GM23338 (cell line): ENCODE data around the gene SEMA3C. TPM values are rescaled to one million over a fixed set of nuclear protein-coding genes. Genes with fewer than 3 reads are reported as not detected.

ENCODE experiments used
- ATAC-seq: fragments of 200-7000 bp; cut with Tn5 transposase; 3 replicates; pipeline ENCODE4 v1.9.1; 2020
- DNase-seq: peaks from one replicate; pipeline ENCODE4 v3.0.0-alpha.2; 2015; ENCODE audit warnings: low spot score
- H2AFZ ChIP-seq: fragments of 200-600 bp; sonication (generic); 2 replicates; pipeline ENCODE4 v1.8.0; 2016; ENCODE audit warnings: antibody characterized with exemption, mild to moderate bottlenecking, moderate library complexity
- H3F3A ChIP-seq: fragments of 200-600 bp; sonication (generic); replicated peaks from 2 replicates; pipeline ENCODE4 v1.8.0; 2017; ENCODE audit warnings: antibody characterized with exemption, mixed run types, low read depth
- H3K27ac ChIP-seq: fragments of 200-600 bp; sonication (generic); 2 replicates; pipeline ENCODE4 v1.6.1; 2016; ENCODE audit warnings: low read depth
- H3K27me3 ChIP-seq: fragments of 200-600 bp; sonication (generic); 2 replicates; pipeline ENCODE4 v1.8.0; 2016; ENCODE audit warnings: mild to moderate bottlenecking, mixed run types, moderate library complexity; ENCODE audit not compliant: insufficient read depth
- H3K36me3 ChIP-seq: fragments of 200-600 bp; sonication (generic); 2 replicates; pipeline ENCODE4 v1.8.0; 2016; ENCODE audit warnings: mild to moderate bottlenecking; ENCODE audit not compliant: insufficient read depth
- H3K4me1 ChIP-seq: fragments of 200-600 bp; sonication (generic); 2 replicates; pipeline ENCODE4 v1.8.0; 2016; ENCODE audit warnings: mild to moderate bottlenecking, moderate library complexity; ENCODE audit not compliant: insufficient read depth
- H3K4me2 ChIP-seq: fragments of 200-600 bp; sonication (generic); 2 replicates; pipeline ENCODE4 v1.7.1; 2017; ENCODE audit warnings: mixed run types
- H3K4me3 ChIP-seq: fragments of 200-600 bp; sonication (generic); 2 replicates; pipeline ENCODE4 v1.6.1; 2016; ENCODE audit warnings: mixed run types
- H3K79me2 ChIP-seq: fragments of 200-600 bp; sonication (generic); replicated peaks from 2 replicates; pipeline ENCODE4 v1.8.0; 2017; ENCODE audit warnings: mild to moderate bottlenecking; ENCODE audit not compliant: insufficient read depth
- H3K9me2 ChIP-seq: fragments of 200-600 bp; sonication (generic); 2 replicates; pipeline ENCODE4 v1.8.0; 2017; ENCODE audit not compliant: insufficient read depth
- H4K20me1 ChIP-seq: fragments of 200-600 bp; sonication (generic); replicated peaks from 2 replicates; pipeline ENCODE4 v1.8.0; 2017; ENCODE audit warnings: mild to moderate bottlenecking; ENCODE audit not compliant: insufficient read depth
- H3K27ac Mint-ChIP-seq: 2 replicates; pipeline ENCODE4 v1.8.0; 2020; ENCODE audit warnings: inconsistent platforms, mild to moderate bottlenecking, moderate library complexity, mixed read lengths
- H3K27me3 Mint-ChIP-seq: 3 replicates; pipeline ENCODE4 v1.8.0; 2022; ENCODE audit warnings: low read depth, mild to moderate bottlenecking, moderate library complexity, mixed read lengths, inconsistent platforms; ENCODE audit not compliant: insufficient read depth, poor library complexity
- H3K36me3 Mint-ChIP-seq: 3 replicates; pipeline ENCODE4 v1.8.0; 2021; ENCODE audit warnings: low read depth, mild to moderate bottlenecking, inconsistent platforms, moderate library complexity, mixed read lengths
- H3K4me1 Mint-ChIP-seq: 3 replicates; pipeline ENCODE4 v1.8.0; 2020; ENCODE audit warnings: mild to moderate bottlenecking, inconsistent platforms, mixed read lengths
- H3K4me3 Mint-ChIP-seq: 3 replicates; pipeline ENCODE4 v1.8.0; 2021; ENCODE audit warnings: moderate library complexity, mild to moderate bottlenecking, inconsistent platforms, mixed read lengths
- H3K9me3 Mint-ChIP-seq: 3 replicates; pipeline ENCODE4 v1.8.0; 2020; ENCODE audit warnings: moderate library complexity, mild to moderate bottlenecking, inconsistent platforms, mixed read lengths
- CREB1 ChIP-seq: fragments of 250-450 bp; sonication (Bioruptor Pico); IDR thresholded peaks from 2 replicates; pipeline ENCODE4 v1.5.0; 2020; ENCODE audit warnings: low read depth, mild to moderate bottlenecking, moderate library complexity
- EZH2 ChIP-seq: fragments of 200-600 bp; sonication (generic); IDR thresholded peaks from one replicate; pipeline ENCODE4 v1.8.0; 2017; ENCODE audit warnings: antibody characterized with exemption, mild to moderate bottlenecking, low read depth; ENCODE audit not compliant: unreplicated experiment
- JUNB ChIP-seq: IDR thresholded peaks from one replicate; pipeline ENCODE4 v1.6.1; 2016; ENCODE audit warnings: antibody characterized with exemption; ENCODE audit not compliant: unreplicated experiment
- NANOG ChIP-seq: IDR thresholded peaks from 2 replicates; pipeline ENCODE4 v1.6.1; 2016; ENCODE audit warnings: antibody characterized with exemption, borderline replicate concordance
- POLR2AphosphoS5 ChIP-seq: IDR thresholded peaks from 2 replicates; pipeline ENCODE4 v1.6.1; 2016; ENCODE audit warnings: antibody characterized with exemption, low read depth
- STAT1 ChIP-seq: IDR thresholded peaks from one replicate; pipeline ENCODE4 v1.6.1; 2016; ENCODE audit warnings: antibody characterized with exemption; ENCODE audit not compliant: unreplicated experiment
- ZNF331 ChIP-seq: fragments of 250-450 bp; sonication (Bioruptor Pico); IDR thresholded peaks from 2 replicates; pipeline ENCODE4 v1.5.0; 2020; ENCODE audit warnings: low read depth, mild to moderate bottlenecking, moderate library complexity
- polyA plus RNA-seq: library from polyadenylated mRNA; unstranded; fragments of >200 nt; fragmentation: Nextera tagmentation; extraction: Ambion mirVana; gene quantifications from 2 replicates; pipeline ENCODE4 v1.2.1, GENCODE V29; 2016
- total RNA-seq: library from RNA; depleted of rRNA; stranded (reverse); fragments of >200 nt; shearing (Covaris generic); gene quantifications from 2 replicates; pipeline ENCODE4 v1.2.3, GENCODE V29; 2014
- TF ChIP-seq, protein P1 (sequence below): IDR thresholded peaks from 2 replicates; pipeline ENCODE4 v1.6.1; 2016; ENCODE audit warnings: antibody characterized with exemption
- TF ChIP-seq, protein P2 (sequence below), 2 experiments: fragments of 200-600 bp in 1 of 2; sonication (generic) in 1 of 2; conservative IDR thresholded peaks; 2 replicates each; pipeline versions ENCODE4 v1.5.1 to v1.6.1; 2016 to 2017; ENCODE audit warnings: antibody characterized with exemption in 2 of 2, low read depth in 2 of 2, mild to moderate bottlenecking in 2 of 2, moderate library complexity in 1 of 2
- TF ChIP-seq, protein P3 (sequence below): IDR thresholded peaks from one replicate; pipeline ENCODE4 v1.6.1; 2018; ENCODE audit warnings: antibody characterized with exemption; ENCODE audit not compliant: unreplicated experiment

Gene SEMA3C
- total and polyA plus RNA-seq, 2 experiments from 2014 or later: 1.0 to 3.5 TPM

DNA sequence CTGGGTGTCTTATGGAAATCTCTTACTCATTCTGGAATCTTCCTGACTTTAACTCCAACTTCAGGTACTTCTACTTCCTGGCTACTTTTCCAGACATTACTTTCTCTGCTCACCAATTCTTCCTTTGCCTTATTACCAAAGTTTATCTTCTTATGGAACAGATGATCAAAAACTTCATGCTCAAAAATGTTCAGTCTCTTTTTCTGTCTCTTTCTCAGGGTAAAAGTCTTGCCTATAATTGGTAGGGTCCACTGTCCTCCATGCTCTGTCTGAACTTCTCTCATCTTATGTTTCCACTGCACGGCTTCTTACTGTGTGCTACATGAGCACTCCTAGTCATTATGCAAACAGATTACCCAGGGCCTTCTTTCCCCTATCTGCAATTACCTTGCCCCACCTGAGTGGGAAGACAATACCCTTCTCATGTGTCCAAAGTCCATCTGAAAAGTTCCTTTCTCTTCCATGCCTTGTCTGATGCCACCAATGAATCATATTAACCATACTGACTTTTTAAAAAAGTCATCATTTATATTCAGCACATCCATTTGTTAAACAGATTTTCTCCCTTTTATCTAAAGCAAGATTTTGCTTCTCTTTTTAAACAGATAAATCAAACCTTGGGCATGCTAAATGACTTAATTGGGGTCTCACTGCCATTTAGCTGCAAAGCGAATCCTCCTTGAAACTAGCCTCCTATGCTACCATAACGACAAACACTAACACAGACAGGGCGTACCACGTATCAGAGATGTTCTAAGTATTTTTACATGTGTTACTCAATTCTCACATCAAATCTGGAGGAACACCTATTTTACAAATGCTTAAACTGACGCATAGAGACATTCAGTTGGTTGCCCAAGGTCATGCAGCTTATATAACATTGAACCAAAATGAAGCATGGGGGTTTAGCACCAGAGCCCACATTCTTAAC, 48.8 kb downstream of the SEMA3C start (continued):
- TF ChIP-seq EZH2: no peak
- TF ChIP-seq, protein P1, sequence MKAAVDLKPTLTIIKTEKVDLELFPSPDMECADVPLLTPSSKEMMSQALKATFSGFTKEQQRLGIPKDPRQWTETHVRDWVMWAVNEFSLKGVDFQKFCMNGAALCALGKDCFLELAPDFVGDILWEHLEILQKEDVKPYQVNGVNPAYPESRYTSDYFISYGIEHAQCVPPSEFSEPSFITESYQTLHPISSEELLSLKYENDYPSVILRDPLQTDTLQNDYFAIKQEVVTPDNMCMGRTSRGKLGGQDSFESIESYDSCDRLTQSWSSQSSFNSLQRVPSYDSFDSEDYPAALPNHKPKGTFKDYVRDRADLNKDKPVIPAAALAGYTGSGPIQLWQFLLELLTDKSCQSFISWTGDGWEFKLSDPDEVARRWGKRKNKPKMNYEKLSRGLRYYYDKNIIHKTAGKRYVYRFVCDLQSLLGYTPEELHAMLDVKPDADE: no peak
- TF ChIP-seq, protein P2, sequence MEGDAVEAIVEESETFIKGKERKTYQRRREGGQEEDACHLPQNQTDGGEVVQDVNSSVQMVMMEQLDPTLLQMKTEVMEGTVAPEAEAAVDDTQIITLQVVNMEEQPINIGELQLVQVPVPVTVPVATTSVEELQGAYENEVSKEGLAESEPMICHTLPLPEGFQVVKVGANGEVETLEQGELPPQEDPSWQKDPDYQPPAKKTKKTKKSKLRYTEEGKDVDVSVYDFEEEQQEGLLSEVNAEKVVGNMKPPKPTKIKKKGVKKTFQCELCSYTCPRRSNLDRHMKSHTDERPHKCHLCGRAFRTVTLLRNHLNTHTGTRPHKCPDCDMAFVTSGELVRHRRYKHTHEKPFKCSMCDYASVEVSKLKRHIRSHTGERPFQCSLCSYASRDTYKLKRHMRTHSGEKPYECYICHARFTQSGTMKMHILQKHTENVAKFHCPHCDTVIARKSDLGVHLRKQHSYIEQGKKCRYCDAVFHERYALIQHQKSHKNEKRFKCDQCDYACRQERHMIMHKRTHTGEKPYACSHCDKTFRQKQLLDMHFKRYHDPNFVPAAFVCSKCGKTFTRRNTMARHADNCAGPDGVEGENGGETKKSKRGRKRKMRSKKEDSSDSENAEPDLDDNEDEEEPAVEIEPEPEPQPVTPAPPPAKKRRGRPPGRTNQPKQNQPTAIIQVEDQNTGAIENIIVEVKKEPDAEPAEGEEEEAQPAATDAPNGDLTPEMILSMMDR (conservative IDR thresholded peaks at IDR 0.05; ENCODE audit: low read depth in 2 of 2): no peak

DNA sequence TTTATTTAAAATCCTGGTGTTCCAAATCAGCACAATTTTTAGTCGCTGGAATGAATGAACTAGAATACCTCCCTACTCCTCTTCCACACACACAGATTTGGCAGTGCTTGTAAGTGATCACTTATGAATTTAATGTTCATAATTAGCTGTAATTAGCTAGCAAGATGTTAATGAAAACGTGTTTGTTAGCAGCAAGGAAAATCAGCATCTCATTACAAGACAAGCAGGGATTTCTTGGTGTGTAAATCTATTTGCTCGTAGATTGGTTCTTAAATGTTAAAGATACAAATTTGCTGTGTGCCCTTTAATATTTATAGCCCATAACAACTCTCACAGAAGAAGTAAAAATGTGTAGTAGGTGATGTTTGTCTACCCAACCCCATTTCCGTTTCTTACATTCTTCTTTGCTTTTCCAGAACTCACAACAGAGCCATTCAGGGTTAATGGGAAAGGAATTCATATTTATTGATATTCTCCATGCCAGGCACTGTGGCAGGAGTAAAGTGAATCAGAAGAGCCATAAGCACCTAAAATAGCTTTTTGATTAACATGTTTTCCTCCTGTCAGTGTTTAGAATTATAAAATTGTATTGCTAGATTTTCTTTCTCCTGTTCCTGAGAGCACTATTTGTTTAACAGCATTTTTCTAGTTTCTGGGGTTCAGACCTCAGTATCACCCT, 49.6 kb downstream of the SEMA3C start:
- Histone ChIP-seq H3K36me3 (no peaks in the 10 kb centered on the region), H3K27ac (no peak overlapping the region), H2AFZ (no peak overlapping the region), H3K79me2 (no peaks in the 10 kb centered on the region), H3K4me3 (no peak overlapping the region), H3K4me2 (no peak overlapping the region), H4K20me1 (no peaks in the 10 kb centered on the region), H3K27me3 (no peaks in the 10 kb centered on the region), H3K9me2 (no peaks in the 10 kb centered on the region), H3K4me1 (peaks cover 4% of the 10 kb centered on the region; the same call in 1 of the 2 replicates), H3F3A (no peaks in the 10 kb centered on the region)
- ATAC-seq: no peak
- H3K4me3 Mint-ChIP-seq: no peak overlapping the region
- DNase-seq: no peak
- 0 out of 2 replicates have a peak overlapping the region, but pooled peaks have one; percentile 12 for H3K27ac Mint-ChIP-seq
- no peaks in the 10 kb centered on the region for H3K27me3 Mint-ChIP-seq
- no peaks in the 10 kb centered on the region for H3K9me3 Mint-ChIP-seq
- H3K4me1 Mint-ChIP-seq: peaks cover 12% of the 10 kb centered on the region
- no peaks in the 10 kb centered on the region for H3K36me3 Mint-ChIP-seq
- TF ChIP-seq JUNB (no peak), ZNF331 (CRISPR knock-in tag) (no peak), CREB1 (CRISPR knock-in tag) (no peak), STAT1 (no peak), POLR2AphosphoS5 (no peak), NANOG (no peak)
- TF ChIP-seq, protein P2 (conservative IDR thresholded peaks at IDR 0.05; ENCODE audit: low read depth in 2 of 2): no peak
- TF ChIP-seq, protein P1: no peak
- TF ChIP-seq, protein P3, sequence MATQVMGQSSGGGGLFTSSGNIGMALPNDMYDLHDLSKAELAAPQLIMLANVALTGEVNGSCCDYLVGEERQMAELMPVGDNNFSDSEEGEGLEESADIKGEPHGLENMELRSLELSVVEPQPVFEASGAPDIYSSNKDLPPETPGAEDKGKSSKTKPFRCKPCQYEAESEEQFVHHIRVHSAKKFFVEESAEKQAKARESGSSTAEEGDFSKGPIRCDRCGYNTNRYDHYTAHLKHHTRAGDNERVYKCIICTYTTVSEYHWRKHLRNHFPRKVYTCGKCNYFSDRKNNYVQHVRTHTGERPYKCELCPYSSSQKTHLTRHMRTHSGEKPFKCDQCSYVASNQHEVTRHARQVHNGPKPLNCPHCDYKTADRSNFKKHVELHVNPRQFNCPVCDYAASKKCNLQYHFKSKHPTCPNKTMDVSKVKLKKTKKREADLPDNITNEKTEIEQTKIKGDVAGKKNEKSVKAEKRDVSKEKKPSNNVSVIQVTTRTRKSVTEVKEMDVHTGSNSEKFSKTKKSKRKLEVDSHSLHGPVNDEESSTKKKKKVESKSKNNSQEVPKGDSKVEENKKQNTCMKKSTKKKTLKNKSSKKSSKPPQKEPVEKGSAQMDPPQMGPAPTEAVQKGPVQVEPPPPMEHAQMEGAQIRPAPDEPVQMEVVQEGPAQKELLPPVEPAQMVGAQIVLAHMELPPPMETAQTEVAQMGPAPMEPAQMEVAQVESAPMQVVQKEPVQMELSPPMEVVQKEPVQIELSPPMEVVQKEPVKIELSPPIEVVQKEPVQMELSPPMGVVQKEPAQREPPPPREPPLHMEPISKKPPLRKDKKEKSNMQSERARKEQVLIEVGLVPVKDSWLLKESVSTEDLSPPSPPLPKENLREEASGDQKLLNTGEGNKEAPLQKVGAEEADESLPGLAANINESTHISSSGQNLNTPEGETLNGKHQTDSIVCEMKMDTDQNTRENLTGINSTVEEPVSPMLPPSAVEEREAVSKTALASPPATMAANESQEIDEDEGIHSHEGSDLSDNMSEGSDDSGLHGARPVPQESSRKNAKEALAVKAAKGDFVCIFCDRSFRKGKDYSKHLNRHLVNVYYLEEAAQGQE: no peak
